HuH-7.5 (cell line): ENCODE data around the gene C11orf21.

Experiments
- DNase-seq: peaks from one replicate; pipeline ENCODE4 v3.0.0; 2011; ENCODE audit warnings: low spot score

Gene C11orf21

DNA sequence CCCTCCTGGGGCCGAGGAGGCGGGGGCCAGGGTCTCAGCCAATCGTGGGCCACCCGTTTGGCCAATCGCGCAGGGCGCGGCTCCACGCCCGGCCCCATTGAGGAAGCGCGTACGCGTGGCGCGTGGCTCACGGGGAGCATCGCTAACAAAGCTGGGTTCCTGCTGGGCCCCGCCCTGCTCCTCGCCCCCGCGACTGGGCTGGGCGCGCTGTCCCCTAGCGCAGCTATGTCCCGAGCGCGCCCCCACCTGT lies 30.7 kb downstream of the C11orf21 start:
- DNase-seq = no peak

GRCh38 chr11:2270322-2271076 lies 31.2 kb downstream of the C11orf21 start, which contains the start of gene ASCL2:
ASCL2 (minus strand) TSS chr11:2270588; CDS start chr11:2270332, 256 bp downstream.
- DNase-seq = no peak

DNA sequence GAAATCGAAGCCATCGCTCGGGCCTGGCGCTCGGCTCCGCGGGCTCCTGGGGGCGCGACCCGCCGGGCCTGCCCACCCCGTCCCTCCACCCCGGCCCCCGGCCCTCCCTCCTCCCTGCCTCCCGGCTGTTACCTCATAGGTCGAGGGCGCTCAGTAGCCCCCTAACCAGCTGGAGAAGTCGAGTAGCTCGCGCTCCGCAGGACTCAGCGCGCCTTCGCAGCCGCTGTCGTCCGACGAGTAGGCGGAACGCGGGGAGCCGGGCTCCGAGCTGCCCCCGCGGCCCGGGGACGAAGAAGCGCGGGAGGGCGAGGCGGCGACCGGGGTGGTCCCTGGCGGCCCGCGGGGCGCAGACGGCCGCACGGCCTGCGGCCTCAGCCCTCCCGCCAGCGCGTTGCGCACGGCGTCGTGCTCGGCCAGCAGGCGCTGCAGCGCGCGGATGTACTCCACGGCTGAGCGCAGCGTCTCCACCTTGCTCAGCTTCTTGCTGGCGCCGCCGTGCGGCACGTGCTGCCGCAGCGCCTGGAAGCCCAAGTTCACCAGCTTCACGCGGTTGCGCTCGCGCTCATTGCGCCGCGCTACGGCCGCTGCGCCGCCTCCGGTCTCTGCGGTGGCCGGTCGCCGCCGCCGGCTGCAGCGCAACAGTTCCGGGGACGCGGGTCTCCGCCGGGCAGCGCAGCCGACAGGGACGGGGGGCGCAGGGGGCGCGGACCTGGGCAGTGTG lies 32.0 kb downstream of the C11orf21 start:
- no peak for DNase-seq

GRCh38 chr11:2268729-2269600 lies 32.8 kb downstream of the C11orf21 start:
- DNase-seq = peak; percentile 75

GRCh38 chr11:2267851-2268728 lies 33.6 kb downstream of the C11orf21 start:
- DNase-seq = no peak

- no peak for DNase-seq
Measured at GRCh38 chr11:2267306-2267850, 34.3 kb downstream of the C11orf21 start.

DNA sequence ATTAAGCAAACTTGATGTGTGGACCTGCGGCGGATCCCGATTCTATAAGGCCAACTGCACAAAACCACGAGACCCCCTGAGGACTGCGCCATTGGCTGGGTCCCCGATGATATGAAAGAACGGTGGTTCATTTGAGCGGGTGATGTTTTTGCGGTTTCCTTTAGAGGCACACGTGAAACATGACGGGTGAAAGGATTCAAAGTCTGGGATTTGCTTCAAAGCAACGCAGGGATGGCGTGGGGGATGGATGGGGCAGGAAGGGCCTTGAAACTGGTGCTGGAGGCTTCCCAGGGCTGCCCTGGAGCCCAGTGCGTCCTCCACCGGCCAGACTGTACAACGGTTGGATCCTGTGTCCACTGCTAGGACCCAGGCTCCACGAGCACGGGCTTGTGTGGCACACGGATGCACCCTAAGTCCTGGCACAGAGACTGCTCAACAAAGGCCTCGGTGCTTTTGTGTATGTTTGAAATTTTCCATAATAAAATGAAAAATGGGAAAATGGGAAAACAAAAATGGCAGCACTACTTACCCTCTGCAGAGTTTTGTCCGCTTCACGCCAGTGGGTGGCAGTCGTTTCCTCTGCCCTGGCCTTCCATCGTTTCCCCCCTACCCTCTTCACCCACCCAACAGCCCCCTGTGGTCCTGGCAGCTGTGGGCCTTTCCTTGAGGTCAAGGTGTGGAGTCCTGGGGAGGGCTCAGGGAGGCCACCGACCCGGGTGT lies 35.0 kb downstream of the C11orf21 start:
- no peak for DNase-seq

DNA sequence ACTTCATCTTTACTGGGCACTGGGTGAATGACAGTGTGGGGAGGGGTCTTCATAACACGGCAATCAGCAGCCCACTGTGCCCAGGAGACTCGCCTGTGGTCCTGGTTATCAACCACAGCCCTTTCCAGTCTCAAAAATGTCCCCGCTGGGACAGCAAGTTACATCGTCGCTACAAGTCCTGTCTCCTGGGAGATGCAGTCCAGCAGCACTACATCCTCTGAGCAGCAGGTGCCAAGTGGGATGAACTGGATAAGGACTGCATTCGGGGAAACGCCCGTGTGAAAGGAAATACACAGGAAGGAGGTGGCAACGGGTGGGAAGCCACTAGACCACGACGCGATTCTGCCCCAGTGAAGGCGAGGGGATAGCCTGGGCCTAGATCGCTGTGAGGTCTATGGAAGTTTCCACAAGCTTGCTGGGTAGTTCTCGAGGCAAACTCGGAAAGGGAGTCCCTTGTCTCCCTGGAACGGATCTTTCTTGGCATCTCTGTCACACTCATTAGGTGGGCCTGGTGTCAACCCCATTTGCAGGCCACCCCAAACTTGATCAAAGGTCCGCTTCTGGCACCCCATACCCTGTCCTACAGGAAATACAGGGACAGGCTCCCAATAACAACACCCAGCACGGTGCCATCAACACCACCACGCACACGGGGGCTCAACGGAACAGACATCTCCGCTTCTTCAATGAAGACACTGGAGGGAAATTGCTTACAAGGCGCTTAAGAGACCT lies 35.7 kb downstream of the C11orf21 start:
- no peak for DNase-seq

DNA sequence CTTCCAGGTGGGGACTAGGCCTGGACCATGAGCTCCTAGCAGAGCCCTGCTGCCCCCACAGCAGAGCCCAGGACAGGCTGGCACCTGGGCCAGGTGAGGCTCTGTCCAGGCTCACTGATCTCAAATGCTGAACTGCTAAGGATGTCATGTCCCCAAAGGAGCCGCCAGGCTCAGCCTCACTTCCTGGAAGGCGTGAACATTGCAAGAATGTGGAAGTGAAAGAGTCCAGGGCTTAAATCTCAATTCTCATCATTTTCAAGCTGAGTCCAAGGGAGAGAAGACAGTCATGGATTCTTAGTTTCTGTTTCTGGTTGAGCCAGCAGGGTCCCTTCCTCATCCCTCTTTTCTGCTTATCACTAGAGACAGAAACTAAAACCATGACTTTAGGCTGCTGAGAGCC lies 36.3 kb downstream of the C11orf21 start:
- DNase-seq = no peak

GRCh38 chr11:2264366-2265053 lies 37.2 kb downstream of the C11orf21 start:
- DNase-seq = no peak

GRCh38 chr11:2263724-2264360 lies 37.9 kb downstream of the C11orf21 start:
- DNase-seq = no peak

DNA sequence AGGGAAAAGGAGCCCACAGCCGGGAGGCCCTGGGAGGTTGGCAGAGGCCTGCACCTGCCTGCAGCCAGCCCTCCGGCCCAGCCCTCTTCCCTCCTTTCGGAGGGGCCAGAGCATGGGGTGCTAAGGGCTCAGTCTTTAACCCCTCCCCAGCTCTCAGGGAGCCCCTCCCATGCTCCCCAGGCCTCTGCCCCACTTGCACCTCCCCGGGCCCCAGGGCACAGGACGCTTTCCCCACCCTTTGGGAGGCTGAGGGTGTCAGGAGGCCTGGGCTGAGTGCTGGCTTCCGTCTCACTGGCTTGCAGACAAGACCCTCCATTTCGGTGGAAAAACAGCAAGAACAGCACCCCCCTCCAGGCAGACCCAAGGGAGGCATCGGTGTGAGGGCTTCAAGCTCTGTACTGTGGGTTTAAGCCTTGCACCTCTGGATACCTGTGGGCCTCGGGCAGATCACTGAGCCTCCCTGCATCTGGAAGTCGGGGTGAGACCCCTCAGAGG lies 38.6 kb downstream of the C11orf21 start:
- no peak for DNase-seq

DNA sequence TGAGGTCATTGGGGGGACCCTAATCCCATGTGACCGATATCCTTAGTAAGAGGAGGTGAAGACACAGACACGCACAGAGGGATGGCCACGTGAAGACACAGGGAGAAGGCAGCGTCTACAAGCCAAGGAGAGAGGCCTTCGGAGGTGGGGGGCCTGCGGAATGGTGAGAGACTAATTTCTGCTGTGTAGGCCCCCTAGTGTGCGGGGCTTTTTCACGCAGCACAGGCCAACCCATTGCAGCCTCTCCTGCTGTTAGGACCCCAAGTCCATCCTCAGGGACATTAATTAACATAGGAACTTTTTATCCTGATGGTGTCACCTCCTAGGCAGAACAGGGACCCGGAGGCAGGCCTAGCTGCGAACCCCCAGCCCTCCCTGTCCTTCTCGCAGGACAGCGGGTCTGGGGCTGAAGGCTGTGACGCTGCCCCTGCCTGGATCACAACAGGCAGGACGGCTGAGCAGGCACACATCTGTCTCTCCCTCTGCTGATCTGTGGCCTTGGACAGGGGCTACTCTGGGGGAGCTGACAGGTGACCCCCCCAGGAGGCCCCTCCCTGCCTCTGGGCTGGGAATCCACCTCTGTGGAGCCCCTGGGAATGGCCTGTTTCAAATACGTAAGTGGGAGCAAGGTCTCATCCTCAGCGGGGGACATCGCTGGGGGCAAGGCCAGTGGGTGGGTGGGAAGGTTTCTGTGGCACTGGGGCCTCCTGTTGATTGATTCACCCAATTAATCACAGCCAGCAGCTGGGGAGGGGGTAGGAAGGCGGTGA lies 39.2 kb downstream of the C11orf21 start:
- DNase-seq = no peak

DNA sequence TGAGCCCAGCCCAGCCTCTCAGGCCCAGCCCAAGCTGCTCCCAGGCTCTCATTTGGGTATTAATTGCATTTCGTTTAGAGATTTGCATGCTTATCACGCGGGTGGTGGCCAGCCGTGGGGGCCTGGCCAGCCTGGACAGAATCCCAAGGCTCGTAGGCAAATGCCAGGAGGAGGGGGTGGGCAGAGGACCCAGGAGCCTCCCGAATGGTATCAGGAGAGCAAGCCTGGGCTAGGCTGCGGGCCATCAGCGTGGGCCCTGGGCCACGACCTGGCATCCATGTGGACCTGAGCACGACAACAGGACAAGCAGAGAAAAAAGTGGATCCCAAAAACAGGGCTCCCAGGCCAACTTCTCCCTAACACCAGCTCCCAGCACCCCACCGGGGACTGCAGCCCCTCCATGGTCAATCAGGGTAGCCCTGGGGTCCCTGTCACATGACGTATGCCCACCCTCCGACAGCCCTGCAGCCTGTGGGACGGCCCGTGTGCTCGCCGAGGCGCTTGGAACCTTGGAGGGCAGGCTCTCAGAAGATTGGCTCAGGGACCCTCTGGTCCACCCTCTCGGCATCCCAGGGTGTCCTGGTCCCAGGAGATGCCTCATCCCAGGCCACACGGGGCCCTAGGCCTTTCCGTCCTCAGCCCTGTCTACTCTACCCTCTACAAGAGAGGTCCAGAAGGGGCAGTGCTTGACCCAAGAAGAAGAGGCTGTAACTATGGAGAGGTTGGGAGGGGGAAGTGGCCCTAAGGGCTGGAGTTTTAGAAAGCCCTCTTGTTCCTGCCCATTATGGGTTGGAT lies 40.1 kb downstream of the C11orf21 start:
- DNase-seq = no peak

- DNase-seq = no peak
Measured at GRCh38 chr11:2260491-2261364, 41.0 kb downstream of the C11orf21 start.

- no peak for DNase-seq
Measured at GRCh38 chr11:2259897-2260451, 41.7 kb downstream of the C11orf21 start.
